ENCODE results near the gene NUMA1. TPM values are rescaled to one million over a fixed set of nuclear protein-coding genes. Genes with fewer than 3 reads are reported as not detected.

The NUMA1 gene
- total RNA-seq, 1 experiment from 2014 or later, result 109 TPM

DNA sequence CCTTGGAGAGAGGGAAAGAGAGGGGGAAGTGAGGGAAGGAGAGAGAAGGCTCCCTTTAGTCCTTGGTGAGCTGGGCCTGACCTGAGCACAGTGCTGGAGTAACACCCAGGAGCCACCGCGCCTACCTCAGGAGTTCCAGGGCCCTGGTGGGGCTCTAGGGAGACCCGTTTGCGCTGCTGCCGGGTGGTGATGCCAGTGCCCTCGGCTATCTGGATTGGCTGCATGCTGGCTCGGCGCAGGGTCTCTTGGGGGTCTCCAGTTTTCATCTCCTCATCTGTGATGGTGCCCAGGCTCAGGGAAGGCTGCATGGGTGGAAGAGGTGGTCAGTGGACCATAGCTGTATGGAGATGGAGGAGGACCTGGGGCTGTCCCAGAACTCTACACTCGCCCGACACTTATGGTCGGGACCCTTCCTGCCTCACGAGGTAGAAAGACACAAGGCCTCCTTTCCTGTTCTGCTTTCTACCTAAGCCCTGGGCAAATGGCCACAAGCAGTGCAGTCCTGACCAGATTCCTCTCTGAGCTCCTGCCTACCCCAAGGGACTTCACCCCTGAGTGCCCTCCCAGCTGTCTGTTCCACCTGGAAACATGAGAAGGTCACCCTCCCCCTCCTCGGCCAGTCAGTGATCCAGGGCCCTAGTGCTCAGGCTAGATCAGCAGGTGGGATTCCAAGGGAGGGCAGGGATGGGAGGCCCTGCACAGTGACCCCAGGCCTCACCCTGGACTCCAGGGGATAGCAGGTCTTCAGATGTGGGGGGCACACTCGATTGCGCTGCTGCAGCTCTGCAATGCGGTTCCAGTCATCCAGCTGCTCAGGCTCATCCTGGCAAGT, 75.6 kb downstream of the NUMA1 start:
- TF ChIP-seq, protein P1, sequence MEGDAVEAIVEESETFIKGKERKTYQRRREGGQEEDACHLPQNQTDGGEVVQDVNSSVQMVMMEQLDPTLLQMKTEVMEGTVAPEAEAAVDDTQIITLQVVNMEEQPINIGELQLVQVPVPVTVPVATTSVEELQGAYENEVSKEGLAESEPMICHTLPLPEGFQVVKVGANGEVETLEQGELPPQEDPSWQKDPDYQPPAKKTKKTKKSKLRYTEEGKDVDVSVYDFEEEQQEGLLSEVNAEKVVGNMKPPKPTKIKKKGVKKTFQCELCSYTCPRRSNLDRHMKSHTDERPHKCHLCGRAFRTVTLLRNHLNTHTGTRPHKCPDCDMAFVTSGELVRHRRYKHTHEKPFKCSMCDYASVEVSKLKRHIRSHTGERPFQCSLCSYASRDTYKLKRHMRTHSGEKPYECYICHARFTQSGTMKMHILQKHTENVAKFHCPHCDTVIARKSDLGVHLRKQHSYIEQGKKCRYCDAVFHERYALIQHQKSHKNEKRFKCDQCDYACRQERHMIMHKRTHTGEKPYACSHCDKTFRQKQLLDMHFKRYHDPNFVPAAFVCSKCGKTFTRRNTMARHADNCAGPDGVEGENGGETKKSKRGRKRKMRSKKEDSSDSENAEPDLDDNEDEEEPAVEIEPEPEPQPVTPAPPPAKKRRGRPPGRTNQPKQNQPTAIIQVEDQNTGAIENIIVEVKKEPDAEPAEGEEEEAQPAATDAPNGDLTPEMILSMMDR (IDR thresholded peaks at IDR 0.05; ENCODE audit: unreplicated experiment), result no peak
- ChIA-PET CTCF (interaction anchor here (0.6 to 1.6 kb wide), 6 partner anchors 11 to 1110 kb away, joined by 3 to 6 read pairs (median 4); no protein-coding TSS in a partner anchor), POLR2A (interaction anchor here (1.1 to 1.4 kb wide), 4 partner anchors 9 to 140 kb away, joined by 3 to 10 read pairs (median 4); no protein-coding TSS in a partner anchor)
- H3K9me3 Mint-ChIP-seq (ENCODE audit: unreplicated experiment), result no peaks in the 10 kb centered on the region
- no peak overlapping the region for H3K4me3 Mint-ChIP-seq (ENCODE audit: unreplicated experiment)
- H3K27me3 Mint-ChIP-seq (ENCODE audit: insufficient read depth, unreplicated experiment), result no peaks in the 10 kb centered on the region
- BruUV-seq (replicated peaks), result no TSS peak
- peaks cover 86% of the 10 kb centered on the region for H3K36me3 Mint-ChIP-seq (ENCODE audit: insufficient read depth, unreplicated experiment)
- no peak for DNase-seq (ENCODE audit: unreplicated experiment)
- intact Hi-C loops (cut with micrococcal nuclease), result no loop called here
- H3K27ac Mint-ChIP-seq (ENCODE audit: low read depth, unreplicated experiment), result no peak overlapping the region
- no peaks in the 10 kb centered on the region for H3K4me1 Mint-ChIP-seq (ENCODE audit: insufficient read depth, unreplicated experiment)

DNA sequence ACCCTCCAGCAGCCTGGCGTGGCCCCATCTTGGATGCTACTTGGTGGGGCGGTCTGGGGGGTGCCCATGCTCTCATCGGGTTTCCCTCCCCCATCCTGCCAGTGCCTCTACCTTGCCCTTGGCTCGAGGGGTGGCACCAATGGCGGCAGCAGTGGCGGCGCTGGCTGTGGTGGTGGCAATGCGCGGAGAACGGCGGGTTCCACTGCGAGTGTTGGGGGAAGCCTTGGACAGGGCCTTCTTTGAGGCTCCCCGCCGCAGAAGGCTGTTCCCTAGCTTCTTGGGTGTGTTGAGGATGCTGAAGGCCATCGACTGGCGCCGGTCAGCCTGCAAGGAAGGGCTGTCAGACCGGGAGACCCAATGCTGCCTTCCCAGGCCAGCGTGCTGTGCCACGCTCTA, 76.6 kb downstream of the NUMA1 start:
- intact Hi-C loops (cut with micrococcal nuclease), result no loop called here
- Mint-ChIP-seq H3K36me3 (ENCODE audit: insufficient read depth, unreplicated experiment) (peaks cover 77% of the 10 kb centered on the region), H3K4me3 (ENCODE audit: unreplicated experiment) (no peak overlapping the region), H3K4me1 (ENCODE audit: insufficient read depth, unreplicated experiment) (peaks cover 3% of the 10 kb centered on the region), H3K27ac (ENCODE audit: low read depth, unreplicated experiment) (no peak overlapping the region), H3K9me3 (ENCODE audit: unreplicated experiment) (no peaks in the 10 kb centered on the region), H3K27me3 (ENCODE audit: insufficient read depth, unreplicated experiment) (no peaks in the 10 kb centered on the region)
- DNase-seq (ENCODE audit: unreplicated experiment), result no peak
- TF ChIP-seq, protein P1 (IDR thresholded peaks at IDR 0.05; ENCODE audit: unreplicated experiment), result no peak
- CTCF ChIA-PET, result interaction anchor here (0.8 to 1.6 kb wide), 3 partner anchors 11 to 427 kb away, joined by 3 to 6 read pairs (median 3); no protein-coding TSS in a partner anchor
- POLR2A ChIA-PET, result interaction anchor here (1.2 to 1.4 kb wide), 2 partner anchors 10 to 141 kb away, joined by 3 to 5 read pairs; no protein-coding TSS in a partner anchor
- BruUV-seq (replicated peaks), result no TSS peak

DNA sequence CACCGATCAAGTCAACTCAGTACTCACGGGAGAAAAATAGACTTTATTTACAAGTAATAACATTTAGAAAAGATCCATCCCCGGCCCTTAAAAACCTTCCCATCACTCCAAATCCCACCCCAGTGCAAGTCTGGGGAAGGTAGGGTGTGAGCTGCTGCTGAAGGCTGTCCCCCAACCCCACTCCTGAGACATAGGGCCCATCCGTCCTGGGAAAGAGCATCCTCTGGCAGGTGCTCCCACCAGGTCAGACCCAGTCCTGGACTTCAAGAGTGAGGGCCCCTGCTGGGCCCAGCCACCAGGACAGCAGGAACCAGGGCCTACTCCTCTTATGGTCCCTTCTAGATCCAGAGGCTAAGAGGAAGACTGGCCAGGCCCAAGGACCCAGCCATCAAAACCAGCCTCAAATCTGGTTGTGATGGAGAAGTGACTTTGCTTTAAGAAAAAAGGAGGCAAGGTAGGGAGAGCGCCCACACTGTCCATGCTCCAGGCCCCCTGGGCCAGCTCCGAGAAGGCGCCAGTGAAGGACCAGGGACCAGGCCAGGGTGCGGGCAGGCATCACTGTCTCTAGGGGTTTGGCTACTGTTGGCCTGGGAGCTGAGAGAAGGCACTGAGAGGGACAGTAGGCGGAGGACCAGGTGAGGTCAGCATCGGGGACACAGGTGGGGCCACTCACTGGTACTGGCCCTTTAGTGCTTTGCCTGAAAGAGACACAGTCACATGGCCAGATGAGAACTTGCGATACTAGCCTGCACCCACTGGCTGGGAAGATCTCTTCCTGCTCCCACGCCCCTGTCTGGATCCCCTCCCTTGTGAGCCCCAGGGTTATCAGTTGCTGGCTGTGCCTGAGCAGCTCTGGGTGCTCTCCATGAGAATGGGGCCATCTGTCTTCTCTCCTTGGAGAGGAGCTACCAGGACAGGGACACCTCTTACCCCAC, 77.2 kb downstream of the NUMA1 start:
- Mint-ChIP-seq H3K4me1 (ENCODE audit: insufficient read depth, unreplicated experiment) (peaks cover 5% of the 10 kb centered on the region), H3K4me3 (ENCODE audit: unreplicated experiment) (no peak overlapping the region), H3K27ac (ENCODE audit: low read depth, unreplicated experiment) (no peak overlapping the region), H3K36me3 (ENCODE audit: insufficient read depth, unreplicated experiment) (peaks cover 70% of the 10 kb centered on the region), H3K27me3 (ENCODE audit: insufficient read depth, unreplicated experiment) (no peaks in the 10 kb centered on the region), H3K9me3 (ENCODE audit: unreplicated experiment) (no peaks in the 10 kb centered on the region)
- POLR2A ChIA-PET, result interaction anchor here (1.2 to 1.4 kb wide), 2 partner anchors 11 to 142 kb away, joined by 3 to 5 read pairs; no protein-coding TSS in a partner anchor
- TF ChIP-seq, protein P1 (IDR thresholded peaks at IDR 0.05; ENCODE audit: unreplicated experiment), result no peak
- CTCF ChIA-PET, result interaction anchor here (0.6 to 1.6 kb wide), 4 partner anchors 11 to 428 kb away, joined by 3 to 6 read pairs (median 3); no protein-coding TSS in a partner anchor
- no peak for DNase-seq (ENCODE audit: unreplicated experiment)
- TSS peak; percentile 79 for BruUV-seq (replicated peaks)
- intact Hi-C loops (cut with micrococcal nuclease), result no loop called here
